Measurements from ENCODE around the gene CD55.

The CD55 gene

GRCh38 chr1:207343675-207344074 is 22.2 kb downstream of the CD55 start:
- TF ChIP-seq CTCF (IDR thresholded peaks at IDR 0.05; ENCODE audit: low read depth, low read length, missing control alignments): no peak
- DNase-seq (ENCODE audit: extremely low read depth, low read depth): no peak
- no peak overlapping the region for H3K4me3 ChIP-seq (replicated peaks; ENCODE audit: low read depth, low read length)

GRCh38 chr1:207344221-207344620 is 22.7 kb downstream of the CD55 start:
- DNase-seq (ENCODE audit: extremely low read depth, low read depth): no peak
- TF ChIP-seq CTCF (IDR thresholded peaks at IDR 0.05; ENCODE audit: low read depth, low read length, missing control alignments): no peak
- H3K4me3 ChIP-seq (replicated peaks; ENCODE audit: low read depth, low read length): no peak overlapping the region

GRCh38 chr1:207345644-207346477 is 24.4 kb downstream of the CD55 start:
- no peak for DNase-seq (ENCODE audit: extremely low read depth, low read depth)
- no peak for TF ChIP-seq CTCF (IDR thresholded peaks at IDR 0.05; ENCODE audit: low read depth, low read length, missing control alignments)
- H3K4me3 ChIP-seq (replicated peaks; ENCODE audit: low read depth, low read length): no peak overlapping the region

- no peak for TF ChIP-seq CTCF (IDR thresholded peaks at IDR 0.05; ENCODE audit: low read depth, low read length, missing control alignments)
- no peak for DNase-seq (ENCODE audit: extremely low read depth, low read depth)
- no peak overlapping the region for H3K4me3 ChIP-seq (replicated peaks; ENCODE audit: low read depth, low read length)
These were observed 25.0 kb downstream of the CD55 start for GRCh38 chr1:207346513-207346912.

GRCh38 chr1:207349979-207350378 is 28.5 kb downstream of the CD55 start:
- DNase-seq (ENCODE audit: extremely low read depth, low read depth): no peak
- no peak overlapping the region for H3K4me3 ChIP-seq (replicated peaks; ENCODE audit: low read depth, low read length)
- no peak for TF ChIP-seq CTCF (IDR thresholded peaks at IDR 0.05; ENCODE audit: low read depth, low read length, missing control alignments)

- TF ChIP-seq CTCF (IDR thresholded peaks at IDR 0.05; ENCODE audit: low read depth, low read length, missing control alignments): no peak
- H3K4me3 ChIP-seq (replicated peaks; ENCODE audit: low read depth, low read length): no peak overlapping the region
- no peak for DNase-seq (ENCODE audit: extremely low read depth, low read depth)
These were observed 31.1 kb downstream of the CD55 start for GRCh38 chr1:207352554-207352953.

Measured in HFF-Myc (cell line).